Measurements from ENCODE around the gene CCT6B. TPM values are rescaled to one million over a fixed set of nuclear protein-coding genes. Genes with fewer than 3 reads are reported as not detected.

Gene CCT6B
- total and polyA plus RNA-seq, 9 of the 15 experiments (the other 6 are each of a cell fraction or from before 2014, with no cell fraction given), result 0.25 to 0.91 (median 0.58) TPM

DNA sequence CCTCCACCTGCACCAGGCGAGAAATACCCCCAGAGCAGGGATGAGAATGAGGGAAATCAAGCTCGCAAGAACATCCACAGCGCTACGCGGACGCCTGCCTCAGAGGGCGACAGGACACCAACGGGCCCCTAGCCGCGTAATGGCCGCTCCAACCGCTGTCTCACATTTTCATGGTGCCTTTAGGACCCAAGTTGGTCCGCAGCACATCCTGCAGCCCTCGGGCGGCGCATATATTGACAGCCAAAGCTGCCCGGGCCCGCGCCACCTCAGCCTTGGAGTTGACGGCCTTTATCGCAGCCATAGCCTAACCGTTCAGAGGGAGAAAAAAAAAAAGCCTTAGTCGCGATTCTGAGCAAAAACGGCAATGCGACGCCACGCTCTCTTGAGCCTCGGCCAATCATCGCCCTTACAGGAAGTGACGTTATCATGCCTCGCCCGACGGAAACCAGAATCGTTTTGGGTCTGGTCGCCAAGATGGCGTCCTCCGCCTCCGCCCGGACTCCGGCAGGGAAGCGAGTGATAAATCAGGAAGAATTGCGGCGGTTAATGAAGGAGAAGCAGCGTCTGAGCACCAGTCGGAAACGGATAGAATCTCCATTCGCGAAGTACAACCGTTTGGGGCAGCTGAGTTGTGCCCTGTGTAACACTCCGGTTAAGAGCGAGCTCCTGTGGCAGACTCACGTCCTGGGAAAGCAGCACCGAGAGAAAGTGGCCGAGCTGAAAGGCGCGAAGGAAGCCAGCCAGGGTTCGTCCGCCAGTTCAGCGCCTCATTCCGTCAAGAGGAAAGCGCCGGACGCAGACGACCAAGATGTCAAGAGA lies at the start of gene CCT6B, which contains the start of gene ZNF830 (continued):
- TF ChIP-seq, protein P1, sequence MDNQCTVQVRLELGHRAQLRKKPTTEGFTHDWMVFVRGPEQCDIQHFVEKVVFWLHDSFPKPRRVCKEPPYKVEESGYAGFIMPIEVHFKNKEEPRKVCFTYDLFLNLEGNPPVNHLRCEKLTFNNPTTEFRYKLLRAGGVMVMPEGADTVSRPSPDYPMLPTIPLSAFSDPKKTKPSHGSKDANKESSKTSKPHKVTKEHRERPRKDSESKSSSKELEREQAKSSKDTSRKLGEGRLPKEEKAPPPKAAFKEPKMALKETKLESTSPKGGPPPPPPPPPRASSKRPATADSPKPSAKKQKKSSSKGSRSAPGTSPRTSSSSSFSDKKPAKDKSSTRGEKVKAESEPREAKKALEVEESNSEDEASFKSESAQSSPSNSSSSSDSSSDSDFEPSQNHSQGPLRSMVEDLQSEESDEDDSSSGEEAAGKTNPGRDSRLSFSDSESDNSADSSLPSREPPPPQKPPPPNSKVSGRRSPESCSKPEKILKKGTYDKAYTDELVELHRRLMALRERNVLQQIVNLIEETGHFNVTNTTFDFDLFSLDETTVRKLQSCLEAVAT (IDR thresholded peaks at IDR 0.05), result peak; percentile 29 to 94; a peak in 2 of 4 replicates
- TF ChIP-seq ZNF23 (CRISPR knock-in tag; IDR thresholded peaks at IDR 0.05) (no peak), RB1 (IDR thresholded peaks at IDR 0.05; ENCODE audit: low read depth) (peak; percentile 39; the same call in 1 of the 2 replicates), ZZZ3 (IDR thresholded peaks at IDR 0.05) (no peak), TEAD1 (CRISPR knock-in tag; IDR thresholded peaks at IDR 0.05) (0 out of 4 replicates have a peak, but pooled peaks have one; percentile 17 to 22), ASH1L (IDR thresholded peaks at IDR 0.05; ENCODE audit: borderline replicate concordance, low read depth, partially characterized antibody) (peak; percentile 34), POLR2G (IDR thresholded peaks at IDR 0.05; ENCODE audit: low read depth, low read length) (peak; percentile 95), MTA2 (IDR thresholded peaks at IDR 0.05; ENCODE audit: low read depth) (no peak), NONO (IDR thresholded peaks at IDR 0.05; ENCODE audit: low read depth in 2 of 2, low read length in 1 of 2) (no peak), PHB (CRISPR knock-in tag; IDR thresholded peaks at IDR 0.05) (no peak), ZNF41 (CRISPR knock-in tag; conservative IDR thresholded peaks at IDR 0.05) (0 out of 2 replicates have a peak, but pooled peaks have one; percentile 53), ADNP (tag; IDR thresholded peaks at IDR 0.05) (no peak)
- TF ChIP-seq, protein P2, sequence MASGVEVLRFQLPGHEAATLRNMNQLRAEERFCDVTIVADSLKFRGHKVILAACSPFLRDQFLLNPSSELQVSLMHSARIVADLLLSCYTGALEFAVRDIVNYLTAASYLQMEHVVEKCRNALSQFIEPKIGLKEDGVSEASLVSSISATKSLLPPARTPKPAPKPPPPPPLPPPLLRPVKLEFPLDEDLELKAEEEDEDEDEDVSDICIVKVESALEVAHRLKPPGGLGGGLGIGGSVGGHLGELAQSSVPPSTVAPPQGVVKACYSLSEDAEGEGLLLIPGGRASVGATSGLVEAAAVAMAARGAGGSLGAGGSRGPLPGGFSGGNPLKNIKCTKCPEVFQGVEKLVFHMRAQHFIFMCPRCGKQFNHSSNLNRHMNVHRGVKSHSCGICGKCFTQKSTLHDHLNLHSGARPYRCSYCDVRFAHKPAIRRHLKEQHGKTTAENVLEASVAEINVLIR (CRISPR knock-in tag; IDR thresholded peaks at IDR 0.05), result peak; percentile 84
- TF ChIP-seq, protein P3, sequence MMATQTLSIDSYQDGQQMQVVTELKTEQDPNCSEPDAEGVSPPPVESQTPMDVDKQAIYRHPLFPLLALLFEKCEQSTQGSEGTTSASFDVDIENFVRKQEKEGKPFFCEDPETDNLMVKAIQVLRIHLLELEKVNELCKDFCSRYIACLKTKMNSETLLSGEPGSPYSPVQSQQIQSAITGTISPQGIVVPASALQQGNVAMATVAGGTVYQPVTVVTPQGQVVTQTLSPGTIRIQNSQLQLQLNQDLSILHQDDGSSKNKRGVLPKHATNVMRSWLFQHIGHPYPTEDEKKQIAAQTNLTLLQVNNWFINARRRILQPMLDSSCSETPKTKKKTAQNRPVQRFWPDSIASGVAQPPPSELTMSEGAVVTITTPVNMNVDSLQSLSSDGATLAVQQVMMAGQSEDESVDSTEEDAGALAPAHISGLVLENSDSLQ (IDR thresholded peaks at IDR 0.05), result peak; percentile 54
- TF ChIP-seq, protein P4, sequence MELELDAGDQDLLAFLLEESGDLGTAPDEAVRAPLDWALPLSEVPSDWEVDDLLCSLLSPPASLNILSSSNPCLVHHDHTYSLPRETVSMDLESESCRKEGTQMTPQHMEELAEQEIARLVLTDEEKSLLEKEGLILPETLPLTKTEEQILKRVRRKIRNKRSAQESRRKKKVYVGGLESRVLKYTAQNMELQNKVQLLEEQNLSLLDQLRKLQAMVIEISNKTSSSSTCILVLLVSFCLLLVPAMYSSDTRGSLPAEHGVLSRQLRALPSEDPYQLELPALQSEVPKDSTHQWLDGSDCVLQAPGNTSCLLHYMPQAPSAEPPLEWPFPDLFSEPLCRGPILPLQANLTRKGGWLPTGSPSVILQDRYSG (tag; conservative IDR thresholded peaks at IDR 0.05; ENCODE audit: low read depth), result peak; percentile 53; the same call in 1 of the 2 replicates
- TF ChIP-seq, protein P5, sequence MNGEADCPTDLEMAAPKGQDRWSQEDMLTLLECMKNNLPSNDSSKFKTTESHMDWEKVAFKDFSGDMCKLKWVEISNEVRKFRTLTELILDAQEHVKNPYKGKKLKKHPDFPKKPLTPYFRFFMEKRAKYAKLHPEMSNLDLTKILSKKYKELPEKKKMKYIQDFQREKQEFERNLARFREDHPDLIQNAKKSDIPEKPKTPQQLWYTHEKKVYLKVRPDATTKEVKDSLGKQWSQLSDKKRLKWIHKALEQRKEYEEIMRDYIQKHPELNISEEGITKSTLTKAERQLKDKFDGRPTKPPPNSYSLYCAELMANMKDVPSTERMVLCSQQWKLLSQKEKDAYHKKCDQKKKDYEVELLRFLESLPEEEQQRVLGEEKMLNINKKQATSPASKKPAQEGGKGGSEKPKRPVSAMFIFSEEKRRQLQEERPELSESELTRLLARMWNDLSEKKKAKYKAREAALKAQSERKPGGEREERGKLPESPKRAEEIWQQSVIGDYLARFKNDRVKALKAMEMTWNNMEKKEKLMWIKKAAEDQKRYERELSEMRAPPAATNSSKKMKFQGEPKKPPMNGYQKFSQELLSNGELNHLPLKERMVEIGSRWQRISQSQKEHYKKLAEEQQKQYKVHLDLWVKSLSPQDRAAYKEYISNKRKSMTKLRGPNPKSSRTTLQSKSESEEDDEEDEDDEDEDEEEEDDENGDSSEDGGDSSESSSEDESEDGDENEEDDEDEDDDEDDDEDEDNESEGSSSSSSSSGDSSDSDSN (IDR thresholded peaks at IDR 0.05; ENCODE audit: borderline replicate concordance in 1 of 2, low read depth in 2 of 2, low read length in 2 of 2), result 0 out of 4 replicates have a peak, but pooled peaks of 1 of the 2 experiments have one; percentile 14
